ENCODE data around the gene NCOA7.

NCOA7 gene

GRCh38 chr6:125811259-125811658, 20.5 kb downstream of the NCOA7 start:
- no peak for TF ChIP-seq ZNF70 (CRISPR knock-in tag; IDR thresholded peaks at IDR 0.05)
- no peak for TF ChIP-seq CSDC2 (CRISPR knock-in tag; IDR thresholded peaks at IDR 0.05)
- TF ChIP-seq CREB5 (CRISPR knock-in tag; IDR thresholded peaks at IDR 0.05; ENCODE audit: low read depth) = no peak
- TF ChIP-seq OSR1 (CRISPR knock-in tag; IDR thresholded peaks at IDR 0.05) = no peak
- TF ChIP-seq ZNF565 (CRISPR knock-in tag; conservative IDR thresholded peaks at IDR 0.05; ENCODE audit: low read depth) = no peak
- no peak for TF ChIP-seq POU6F1 (CRISPR knock-in tag; IDR thresholded peaks at IDR 0.05; ENCODE audit: borderline replicate concordance, low read depth)
- TF ChIP-seq GLIS3 (CRISPR knock-in tag; IDR thresholded peaks at IDR 0.05) = no peak
- TF ChIP-seq ISL1 (CRISPR knock-in tag; IDR thresholded peaks at IDR 0.05) = no peak
- no peak for TF ChIP-seq ARNTL (CRISPR knock-in tag; IDR thresholded peaks at IDR 0.05; ENCODE audit: borderline replicate concordance, low read depth)
- no peak for TF ChIP-seq ZFP3 (CRISPR knock-in tag; IDR thresholded peaks at IDR 0.05)
- no peak for TF ChIP-seq ESRRG (CRISPR knock-in tag; IDR thresholded peaks at IDR 0.05)
- TF ChIP-seq PPARA (CRISPR knock-in tag; IDR thresholded peaks at IDR 0.05; ENCODE audit: borderline replicate concordance) = no peak
- no peak for ATAC-seq

GRCh38 chr6:125812394-125813292, 21.9 kb downstream of the NCOA7 start:
- TF ChIP-seq TSHZ2 (CRISPR knock-in tag; IDR thresholded peaks at IDR 0.05) (no peak), BACH2 (CRISPR knock-in tag; IDR thresholded peaks at IDR 0.05; ENCODE audit: borderline replicate concordance) (no peak), CREB5 (CRISPR knock-in tag; IDR thresholded peaks at IDR 0.05; ENCODE audit: low read depth) (peak; percentile 37; the same call in 1 of the 2 replicates), CSDC2 (CRISPR knock-in tag; IDR thresholded peaks at IDR 0.05) (peak; percentile 10; the same call in 1 of the 2 replicates), RARB (CRISPR knock-in tag; IDR thresholded peaks at IDR 0.05) (no peak), SNAI2 (CRISPR knock-in tag; IDR thresholded peaks at IDR 0.05) (0 out of 2 replicates have a peak, but pooled peaks have one; percentile 34), TCF4 (CRISPR knock-in tag; IDR thresholded peaks at IDR 0.05; ENCODE audit: borderline replicate concordance) (0 out of 2 replicates have a peak, but pooled peaks have one; percentile 35), ZC3H10 (CRISPR knock-in tag; IDR thresholded peaks at IDR 0.05) (no peak), ESRRG (CRISPR knock-in tag; IDR thresholded peaks at IDR 0.05) (no peak), ZNF70 (CRISPR knock-in tag; IDR thresholded peaks at IDR 0.05) (no peak; the same call in 1 of the 2 replicates), POU6F1 (CRISPR knock-in tag; IDR thresholded peaks at IDR 0.05; ENCODE audit: borderline replicate concordance, low read depth) (no peak), ISL1 (CRISPR knock-in tag; IDR thresholded peaks at IDR 0.05) (peak; percentile 69), ARNTL (CRISPR knock-in tag; IDR thresholded peaks at IDR 0.05; ENCODE audit: borderline replicate concordance, low read depth) (no peak), PATZ1 (CRISPR knock-in tag; IDR thresholded peaks at IDR 0.05; ENCODE audit: borderline replicate concordance) (peak; percentile 8; the same call in 1 of the 2 replicates), GLIS3 (CRISPR knock-in tag; IDR thresholded peaks at IDR 0.05) (no peak), CSRNP3 (CRISPR knock-in tag; IDR thresholded peaks at IDR 0.05) (no peak), OSR1 (CRISPR knock-in tag; IDR thresholded peaks at IDR 0.05) (no peak), PPARA (CRISPR knock-in tag; IDR thresholded peaks at IDR 0.05; ENCODE audit: borderline replicate concordance) (no peak), ZNF8 (CRISPR knock-in tag; IDR thresholded peaks at IDR 0.05) (no peak), TOX (CRISPR knock-in tag; IDR thresholded peaks at IDR 0.05; ENCODE audit: borderline replicate concordance) (0 out of 2 replicates have a peak, but pooled peaks have one; percentile 10), ZNF565 (CRISPR knock-in tag; conservative IDR thresholded peaks at IDR 0.05; ENCODE audit: low read depth) (no peak), ZFP30 (CRISPR knock-in tag; IDR thresholded peaks at IDR 0.05) (no peak), ZFP3 (CRISPR knock-in tag; IDR thresholded peaks at IDR 0.05) (peak; percentile 30; the same call in 1 of the 2 replicates)
- ATAC-seq = peak; percentile 90
